ENCODE results near the gene FGF23.

GRCh38 chr12:4320853-4321701, 58.4 kb downstream of the FGF23 start, which contains the start of gene TIGAR:
- TF ChIP-seq CTCF (IDR thresholded peaks at IDR 0.05; ENCODE audit: insufficient read depth, low read length, poor library complexity, severe bottlenecking) (no peak), EZH2phosphoT487 (conservative IDR thresholded peaks at IDR 0.05; ENCODE audit: low read length) (no peak)

Data from SU-DHL-6 (cell line).